Measurements from ENCODE around the gene NPAS3.
A peak's percentile ranks its signal among the peaks of the same experiment; 100 is the strongest.

Gene NPAS3

GRCh38 chr14:33642691-33643244 lies 704.1 kb downstream of the NPAS3 start:
- POLR2A ChIA-PET = no interaction called here
- no peak for TF ChIP-seq ZNF221 (tag by site-specific recombination; IDR thresholded peaks at IDR 0.05; ENCODE audit: borderline replicate concordance)
- peak; percentile 31; the same call in 1 of the 2 replicates for TF ChIP-seq PRDM6 (tag by site-specific recombination; IDR thresholded peaks at IDR 0.05)
- TF ChIP-seq ZNF133 (tag by site-specific recombination; IDR thresholded peaks at IDR 0.05) = no peak
- peak; percentile 44; the same call in 1 of the 2 replicates for TF ChIP-seq IKZF3 (tag by site-specific recombination; IDR thresholded peaks at IDR 0.05)
- TF ChIP-seq ZEB2 (tag by site-specific recombination; IDR thresholded peaks at IDR 0.05) = peak; percentile 28; the same call in 1 of the 2 replicates
- no peak for TF ChIP-seq ZNF558 (tag by site-specific recombination; IDR thresholded peaks at IDR 0.05)
- 0 out of 2 replicates have a peak, but pooled peaks have one; percentile 24 for TF ChIP-seq ZNF843 (tag by site-specific recombination; IDR thresholded peaks at IDR 0.05)
- TF ChIP-seq TCF7L2 (IDR thresholded peaks at IDR 0.05; ENCODE audit: borderline replicate concordance, low read depth, low read length) = peak; percentile 44; the same call in 1 of the 2 replicates
- TF ChIP-seq ZNF585B (tag by site-specific recombination; IDR thresholded peaks at IDR 0.05) = no peak
- TF ChIP-seq OVOL3 (tag by site-specific recombination; IDR thresholded peaks at IDR 0.05) = no peak
- no peak for TF ChIP-seq ZSCAN30 (tag by site-specific recombination; IDR thresholded peaks at IDR 0.05)
- no peak for TF ChIP-seq ZNF112 (tag by site-specific recombination; IDR thresholded peaks at IDR 0.05)
- Histone ChIP-seq H3K4me3 (ENCODE audit: low read depth, low read length) (no peak overlapping the region), H3K4me1 (ENCODE audit: control insufficient read depth, insufficient read depth, low read length) (peaks cover 7% of the 10 kb centered on the region), H3K36me3 (ENCODE audit: control insufficient read depth in 2 of 2, insufficient read depth in 1 of 2, low read length in 2 of 2) (no peaks in the 10 kb centered on the region), H3K27ac (ENCODE audit: extremely low read depth, low read depth, low read length) (no peak overlapping the region), H3K9me3 (ENCODE audit: control insufficient read depth, insufficient read depth, low read depth, low read length) (no peaks in the 10 kb centered on the region)
- CTCF ChIA-PET = no interaction called here

- Histone ChIP-seq H3K9me3 (ENCODE audit: control insufficient read depth, insufficient read depth, low read depth, low read length) (no peaks in the 10 kb centered on the region), H3K4me1 (ENCODE audit: control insufficient read depth, insufficient read depth, low read length) (peaks cover 7% of the 10 kb centered on the region), H3K27ac (ENCODE audit: extremely low read depth, low read depth, low read length) (no peak overlapping the region), H3K4me3 (ENCODE audit: low read depth, low read length) (no peak overlapping the region), H3K36me3 (ENCODE audit: control insufficient read depth in 2 of 2, insufficient read depth in 1 of 2, low read length in 2 of 2) (no peaks in the 10 kb centered on the region)
- ChIA-PET POLR2A (no interaction called here), CTCF (no interaction called here)
- no peak for TF ChIP-seq ZBTB10 (tag by site-specific recombination; IDR thresholded peaks at IDR 0.05)
- no peak for TF ChIP-seq ZNF473 (tag by site-specific recombination; IDR thresholded peaks at IDR 0.05)
- TF ChIP-seq ZNF558 (tag by site-specific recombination; IDR thresholded peaks at IDR 0.05) = no peak
Measured at GRCh38 chr14:33643426-33644181, 704.9 kb downstream of the NPAS3 start.

GRCh38 chr14:33646692-33647260 lies 708.1 kb downstream of the NPAS3 start:
- H3K27ac ChIP-seq (ENCODE audit: extremely low read depth, low read depth, low read length) = no peak overlapping the region
- no peak overlapping the region for H3K4me3 ChIP-seq (ENCODE audit: low read depth, low read length)
- ChIA-PET POLR2A (no interaction called here), CTCF (interaction anchor here (0.6 kb wide), 2 partner anchors 29 to 60 kb away, joined by 3 to 4 read pairs; no protein-coding TSS in a partner anchor)
- H3K36me3 ChIP-seq (ENCODE audit: control insufficient read depth in 2 of 2, insufficient read depth in 1 of 2, low read length in 2 of 2) = no peaks in the 10 kb centered on the region
- no peak for TF ChIP-seq ZNF580 (tag by site-specific recombination; IDR thresholded peaks at IDR 0.05)
- TF ChIP-seq ZBTB48 (tag by site-specific recombination; IDR thresholded peaks at IDR 0.05) = no peak
- 0 out of 2 replicates have a peak, but pooled peaks have one; percentile 27 for TF ChIP-seq OSR2 (tag by site-specific recombination; IDR thresholded peaks at IDR 0.05)
- no peak for TF ChIP-seq ZBTB17 (tag by site-specific recombination; IDR thresholded peaks at IDR 0.05)
- no peak for TF ChIP-seq TCF7L2 (IDR thresholded peaks at IDR 0.05; ENCODE audit: borderline replicate concordance, low read depth, low read length)
- H3K9me3 ChIP-seq (ENCODE audit: control insufficient read depth, insufficient read depth, low read depth, low read length) = no peaks in the 10 kb centered on the region
- peaks cover 7% of the 10 kb centered on the region for H3K4me1 ChIP-seq (ENCODE audit: control insufficient read depth, insufficient read depth, low read length)
